Sigmoid colon (tissue), 7 donors: ENCODE measurements around the gene GLYR1. TPM values are rescaled to one million over a fixed set of nuclear protein-coding genes. Genes with fewer than 3 reads are reported as not detected.
A peak's percentile ranks its signal among the peaks of the same experiment; 100 is the strongest.

ENCODE experiments used
- DNase-seq: peaks from one replicate; pipeline ENCODE4 v3.0.0-alpha.2; 2019
- H3K27ac ChIP-seq, 4 donors: fragments of 200-600 bp; sonication (generic); one replicate each; pipeline ENCODE4 v1.5.1; 2016 to 2019; ENCODE audit warnings: mild to moderate bottlenecking in 1 of 4
- H3K27me3 ChIP-seq, 3 donors: fragments of 200-600 bp; sonication (generic); one replicate each; pipeline ENCODE4 v1.5.1; 2019; ENCODE audit warnings: mild to moderate bottlenecking in 1 of 3
- H3K36me3 ChIP-seq, 4 donors: fragments of 200-600 bp; sonication (generic); one replicate each; pipeline ENCODE4 v1.5.1; 2016 to 2019
- H3K4me1 ChIP-seq, 4 donors: fragments of 200-600 bp; sonication (generic); one replicate each; pipeline ENCODE4 v1.5.1; 2017 to 2019
- H3K4me3 ChIP-seq, 4 donors: fragments of 200-600 bp; sonication (generic); one replicate each; pipeline ENCODE4 v1.5.1; 2017 to 2019; ENCODE audit warnings: mild to moderate bottlenecking in 2 of 4, moderate library complexity in 1 of 4
- H3K9me3 ChIP-seq, 4 donors: fragments of 200-600 bp in 3 of 4; sonication (generic) in 3 of 4; one replicate each; pipeline versions ENCODE4 v1.5.1 to v1.6.1; 2013 to 2019
- EP300 ChIP-seq, 4 donors: sonication (generic); formaldehyde crosslinking; IDR thresholded peaks; one replicate each; pipeline ENCODE4 v1.6.1; 2017; ENCODE audit warnings: antibody characterized with exemption in 4 of 4
- POLR2A ChIP-seq, 2 donors: fragments of 450-650 bp; IDR thresholded peaks; one replicate each; pipeline ENCODE4 v1.6.1; 2016; ENCODE audit warnings: antibody characterized with exemption in 2 of 2, mild to moderate bottlenecking in 2 of 2, moderate library complexity in 2 of 2
- POLR2AphosphoS5 ChIP-seq, 4 donors: sonication (generic); formaldehyde crosslinking; IDR thresholded peaks; one replicate each; pipeline ENCODE4 v1.6.1; 2017; ENCODE audit warnings: antibody characterized with exemption in 4 of 4
- WGBS, 2 donors: extraction: QIAGEN DNeasy Blood & Tissue Kit; methylation state at CpG; one replicate each; pipeline ENCODE4 v1.1.7; 2013; 5-methylcytosine and 5-hydroxymethylcytosine counted together
- intact Hi-C: fragments of 100-400 bp; cut with DNase I; formaldehyde crosslinking; loops from one replicate; pipeline ENCODE4 v1.15.1; 2023
- polyA plus RNA-seq, 3 donors: library from polyadenylated mRNA; stranded (reverse); fragments of 200-250 nt; gene quantifications; one replicate each; pipeline ENCODE4 v1.2.3, GENCODE V29; 2013
- total RNA-seq, 4 donors: library from RNA; depleted of rRNA; stranded (reverse); fragments of >200 nt; gene quantifications; one replicate each; pipeline ENCODE4 v1.1.0, GENCODE V29; 2016
- TF ChIP-seq, protein P1 (sequence below), 4 experiments: fragments of 450-650 bp in 3 of 4; fragments of 200-600 bp in 1 of 4; IDR thresholded peaks; one replicate each; pipeline ENCODE4 v1.5.1; 2016 to 2019; ENCODE audit warnings: antibody characterized with exemption in 4 of 4, mild to moderate bottlenecking in 3 of 4, moderate library complexity in 2 of 4
- donor health status: healthy with polysubstance abuse.
- donor health status: Bipolar disorder and iron deficiency.
- donor health status: healthy.

GLYR1 gene
- total and polyA plus RNA-seq, 7 donors: 48.0 to 70.5 (median 59.9) TPM

DNA sequence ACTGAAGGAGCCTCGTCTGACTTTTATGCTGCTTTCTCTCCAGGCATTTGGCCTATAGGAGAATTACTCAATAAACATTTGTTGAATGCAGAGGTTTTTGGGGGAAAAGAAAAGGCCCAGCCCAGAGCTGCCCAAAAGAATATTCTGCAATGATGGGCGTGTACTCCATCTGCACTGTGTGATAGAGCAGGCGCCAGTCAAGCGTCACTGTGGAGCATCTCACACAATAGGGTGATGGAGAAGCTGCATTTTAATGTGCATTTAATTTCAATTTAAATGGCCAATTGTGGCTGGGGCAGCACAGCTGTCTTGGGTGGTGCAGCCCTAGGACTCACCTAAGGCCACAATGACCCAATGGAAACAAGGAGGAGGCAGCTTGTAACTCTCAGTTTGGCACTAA is 20.6 kb downstream of the GLYR1 start:
- no peaks in the 10 kb centered on the region for H3K4me1 ChIP-seq

DNA sequence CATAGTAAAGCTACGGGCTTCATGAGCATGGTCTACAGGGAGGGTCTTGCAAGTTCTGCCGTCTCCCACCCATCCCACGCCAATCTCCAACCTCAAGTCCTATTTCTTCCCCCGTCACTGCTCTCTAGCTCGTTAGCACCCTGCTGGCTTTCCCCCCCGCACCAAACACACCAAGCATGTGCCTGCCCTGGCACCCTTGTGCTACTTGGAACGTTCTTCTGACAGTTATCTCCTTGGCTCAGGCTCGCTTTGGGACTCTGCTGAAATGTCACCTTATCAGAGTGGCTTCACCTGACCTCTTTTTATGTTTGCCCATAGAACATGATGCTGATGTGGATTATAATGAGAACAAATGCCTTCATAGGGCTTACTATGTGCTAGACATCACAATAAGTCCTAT is 21.9 kb downstream of the GLYR1 start:
- Histone ChIP-seq H3K9me3 (no peaks in the 10 kb centered on the region), H3K36me3 (peaks cover 41 to 100% (median 73%) of the 10 kb centered on the region in 4 donors), H3K4me3 (no peak overlapping the region), H3K4me1 (no peaks in the 10 kb centered on the region), H3K27me3 (no peaks in the 10 kb centered on the region), H3K27ac (no peak overlapping the region)
- 87 to 94% methylated on average over 8 of the region's 8 CpGs for WGBS, 2 donors
- DNase-seq: no peak
- TF ChIP-seq, protein P1, sequence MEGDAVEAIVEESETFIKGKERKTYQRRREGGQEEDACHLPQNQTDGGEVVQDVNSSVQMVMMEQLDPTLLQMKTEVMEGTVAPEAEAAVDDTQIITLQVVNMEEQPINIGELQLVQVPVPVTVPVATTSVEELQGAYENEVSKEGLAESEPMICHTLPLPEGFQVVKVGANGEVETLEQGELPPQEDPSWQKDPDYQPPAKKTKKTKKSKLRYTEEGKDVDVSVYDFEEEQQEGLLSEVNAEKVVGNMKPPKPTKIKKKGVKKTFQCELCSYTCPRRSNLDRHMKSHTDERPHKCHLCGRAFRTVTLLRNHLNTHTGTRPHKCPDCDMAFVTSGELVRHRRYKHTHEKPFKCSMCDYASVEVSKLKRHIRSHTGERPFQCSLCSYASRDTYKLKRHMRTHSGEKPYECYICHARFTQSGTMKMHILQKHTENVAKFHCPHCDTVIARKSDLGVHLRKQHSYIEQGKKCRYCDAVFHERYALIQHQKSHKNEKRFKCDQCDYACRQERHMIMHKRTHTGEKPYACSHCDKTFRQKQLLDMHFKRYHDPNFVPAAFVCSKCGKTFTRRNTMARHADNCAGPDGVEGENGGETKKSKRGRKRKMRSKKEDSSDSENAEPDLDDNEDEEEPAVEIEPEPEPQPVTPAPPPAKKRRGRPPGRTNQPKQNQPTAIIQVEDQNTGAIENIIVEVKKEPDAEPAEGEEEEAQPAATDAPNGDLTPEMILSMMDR (IDR thresholded peaks at IDR 0.05): no peak
- no peak for TF ChIP-seq POLR2A (IDR thresholded peaks at IDR 0.05)
- no peak for TF ChIP-seq EP300 (IDR thresholded peaks at IDR 0.05)
- TF ChIP-seq POLR2AphosphoS5 (IDR thresholded peaks at IDR 0.05): no peak
- intact Hi-C loops: no loop called here

More for the DNA sequence above, 20.6 kb downstream of the GLYR1 start:
- H3K4me3 ChIP-seq: no peak overlapping the region
- no peak for TF ChIP-seq POLR2AphosphoS5 (IDR thresholded peaks at IDR 0.05)
- TF ChIP-seq EP300 (IDR thresholded peaks at IDR 0.05): no peak
- intact Hi-C loops: no loop called here
- WGBS, 2 donors: 95 to 98% methylated on average over 4 of the region's 4 CpGs
- H3K36me3 ChIP-seq: peaks cover 42 to 100% (median 72%) of the 10 kb centered on the region in 4 donors
- DNase-seq: no peak
- no peaks in the 10 kb centered on the region for H3K27me3 ChIP-seq
- no peak overlapping the region for H3K27ac ChIP-seq
- no peaks in the 10 kb centered on the region for H3K9me3 ChIP-seq

DNA sequence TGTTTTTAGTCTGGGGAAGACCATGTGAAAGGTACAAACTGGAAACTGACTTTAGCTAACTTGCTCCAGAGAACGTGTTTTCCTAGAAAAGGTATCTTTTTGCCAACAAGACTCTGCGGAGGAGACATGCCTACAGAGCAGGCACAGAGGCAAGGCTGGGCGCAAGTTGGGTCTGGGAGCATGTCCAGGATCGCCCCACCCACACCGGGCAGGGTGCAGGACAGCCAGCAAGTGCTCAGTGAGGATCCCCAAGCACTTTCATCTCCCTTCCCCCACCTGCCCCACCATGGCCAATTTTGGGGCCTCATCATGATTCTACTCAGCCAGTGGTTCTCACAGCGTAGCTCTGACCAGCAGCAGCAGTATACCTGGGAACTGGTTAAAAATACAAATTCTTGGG is 26.4 kb downstream of the GLYR1 start:
- H3K36me3 ChIP-seq: peaks cover 29 to 100% (median 58%) of the 10 kb centered on the region in 4 donors
- no peak for TF ChIP-seq POLR2A (IDR thresholded peaks at IDR 0.05)
- TF ChIP-seq POLR2AphosphoS5 (IDR thresholded peaks at IDR 0.05): no peak
- TF ChIP-seq, protein P1 (IDR thresholded peaks at IDR 0.05): no peak
- TF ChIP-seq EP300 (IDR thresholded peaks at IDR 0.05): no peak
- intact Hi-C loops: no loop called here
- H3K27me3 ChIP-seq: no peaks in the 10 kb centered on the region
- no peaks in the 10 kb centered on the region for H3K4me1 ChIP-seq
- no peak for DNase-seq
- H3K9me3 ChIP-seq: no peaks in the 10 kb centered on the region
- H3K27ac ChIP-seq: no peak overlapping the region
- WGBS, 2 donors: 94 to 95% methylated on average over 6 of the region's 6 CpGs
- H3K4me3 ChIP-seq: no peak overlapping the region

DNA sequence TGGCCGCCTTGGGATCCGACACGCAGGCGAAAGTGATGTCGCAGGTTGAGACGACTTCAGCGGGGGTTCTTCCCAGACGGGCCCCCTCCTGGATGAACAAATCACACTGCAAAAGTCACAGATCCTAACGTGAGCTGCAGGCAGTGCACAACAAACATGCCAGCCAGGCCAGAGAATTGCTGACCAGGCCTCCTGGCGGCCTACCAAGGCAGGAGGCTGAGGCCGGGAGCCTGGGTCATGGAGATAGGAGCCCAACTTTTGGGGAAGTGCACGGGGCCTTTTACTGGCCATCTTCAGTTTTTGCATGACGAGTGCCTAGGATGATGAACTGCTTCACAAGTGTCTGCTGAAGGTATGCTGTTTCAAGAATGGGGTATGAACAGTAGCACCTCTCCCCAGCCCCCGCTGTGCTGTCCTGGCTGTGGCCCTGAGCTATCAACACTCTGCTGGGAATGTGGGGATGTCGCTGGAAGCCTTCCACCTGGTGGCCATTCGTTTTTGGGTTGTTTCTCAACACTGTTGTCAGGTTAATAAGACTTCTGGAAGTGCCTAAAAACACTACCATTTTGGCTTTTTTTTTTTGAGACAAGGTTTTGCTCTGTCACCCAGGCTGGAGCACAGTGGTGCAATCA is 32.4 kb downstream of the GLYR1 start:
- H3K36me3 ChIP-seq: peaks cover 13 to 99% (median 42%) of the 10 kb centered on the region in 4 donors
- no peak for DNase-seq
- intact Hi-C loops: no loop called here
- peaks cover 0 to 21% (median 21%) of the 10 kb centered on the region in 4 donors for H3K4me1 ChIP-seq
- no peak overlapping the region for H3K4me3 ChIP-seq
- H3K27me3 ChIP-seq: no peaks in the 10 kb centered on the region
- 87 to 89% methylated on average over 16 of the region's 16 CpGs for WGBS, 2 donors
- H3K27ac ChIP-seq: peak overlapping the region; percentile 72 to 84 (median 78)
- no peaks in the 10 kb centered on the region for H3K9me3 ChIP-seq
- TF ChIP-seq POLR2AphosphoS5 (IDR thresholded peaks at IDR 0.05) (no peak), EP300 (IDR thresholded peaks at IDR 0.05) (no peak), POLR2A (IDR thresholded peaks at IDR 0.05) (no peak)
- TF ChIP-seq, protein P1 (IDR thresholded peaks at IDR 0.05): no peak

DNA sequence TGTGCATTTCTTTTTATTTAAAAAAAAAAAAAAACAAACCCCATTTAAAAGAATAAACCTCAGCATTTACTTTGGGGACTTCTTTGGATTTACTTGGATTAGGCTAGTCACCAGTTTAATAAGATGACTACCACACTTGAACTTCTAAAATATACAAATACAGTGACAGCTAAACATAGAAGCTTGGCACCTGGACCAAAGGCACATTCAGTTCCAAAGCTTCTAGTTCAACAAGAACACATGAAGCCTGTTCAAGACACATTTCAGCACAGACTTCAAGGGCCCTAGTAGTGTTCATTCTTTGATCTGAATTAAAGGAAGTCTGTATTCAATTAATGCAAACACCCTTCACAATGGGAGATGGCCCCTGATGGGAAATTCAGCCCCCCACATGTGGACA is 33.0 kb downstream of the GLYR1 start:
- TF ChIP-seq POLR2A (IDR thresholded peaks at IDR 0.05): no peak
- TF ChIP-seq, protein P1 (IDR thresholded peaks at IDR 0.05): no peak
- TF ChIP-seq POLR2AphosphoS5 (IDR thresholded peaks at IDR 0.05): peak; percentile 46 to 79 (median 72)
- peak in 3 of 4 donors; percentile 36 to 87 (median 85) for TF ChIP-seq EP300 (IDR thresholded peaks at IDR 0.05)
- no peaks in the 10 kb centered on the region for H3K9me3 ChIP-seq
- intact Hi-C loops: no loop called here
- peak overlapping the region; percentile 72 to 84 (median 78) for H3K27ac ChIP-seq
- H3K4me3 ChIP-seq: no peak overlapping the region
- H3K4me1 ChIP-seq: peaks cover 0 to 21% (median 21%) of the 10 kb centered on the region in 4 donors
- DNase-seq: peak; percentile 71
- H3K27me3 ChIP-seq: no peaks in the 10 kb centered on the region
- peaks cover 13 to 99% (median 42%) of the 10 kb centered on the region in 4 donors for H3K36me3 ChIP-seq
